KMS-11 (cell line): ENCODE measurements around the gene ZFYVE28.

ENCODE experiments used
- H2AFZ ChIP-seq: fragments of 200-600 bp; sonication (generic); 2 replicates; pipeline ENCODE4 v1.6.1; 2016; ENCODE audit warnings: antibody characterized with exemption, mixed run types, low read depth
- H3K27ac ChIP-seq: fragments of 200-600 bp; sonication (generic); 2 replicates; pipeline ENCODE4 v1.6.1; 2016; ENCODE audit warnings: mild to moderate bottlenecking, mixed run types
- H3K27me3 ChIP-seq: fragments of 200-600 bp; sonication (generic); 2 replicates; pipeline ENCODE4 v1.6.1; 2017; ENCODE audit warnings: mild to moderate bottlenecking, low read depth, mixed run types, moderate library complexity; ENCODE audit not compliant: insufficient read depth
- H3K36me3 ChIP-seq: fragments of 200-600 bp; sonication (generic); 2 replicates; pipeline ENCODE4 v1.6.1; 2017; ENCODE audit warnings: mild to moderate bottlenecking, mixed run types; ENCODE audit not compliant: insufficient read depth
- H3K4me1 ChIP-seq: fragments of 200-600 bp; sonication (generic); 2 replicates; pipeline ENCODE4 v1.6.1; 2016; ENCODE audit warnings: mild to moderate bottlenecking, low read depth, mixed run types; ENCODE audit not compliant: poor library complexity, severe bottlenecking
- H3K4me2 ChIP-seq: fragments of 200-600 bp; sonication (generic); 2 replicates; pipeline ENCODE4 v1.7.0; 2016; ENCODE audit warnings: mild to moderate bottlenecking, mixed run types
- H3K4me3 ChIP-seq: fragments of 200-600 bp; sonication (generic); IDR thresholded peaks from 2 replicates; pipeline ENCODE4 v1.6.1; 2017; ENCODE audit warnings: low read depth, low read length, mixed read lengths; ENCODE audit not compliant: insufficient read depth
- H3K79me2 ChIP-seq: fragments of 200-600 bp; sonication (generic); 2 replicates; pipeline ENCODE4 v1.6.1; 2016; ENCODE audit warnings: low read depth, mixed run types; ENCODE audit not compliant: insufficient read depth
- H3K9ac ChIP-seq: fragments of 200-600 bp; sonication (generic); 2 replicates; pipeline ENCODE4 v1.6.1; 2016; ENCODE audit warnings: mild to moderate bottlenecking, mixed run types
- H4K20me1 ChIP-seq: fragments of 200-600 bp; sonication (generic); 2 replicates; pipeline ENCODE4 v1.6.1; 2016; ENCODE audit warnings: mild to moderate bottlenecking, mixed run types; ENCODE audit not compliant: insufficient read depth
- CTCF ChIP-seq: fragments of 200-600 bp; sonication (generic); conservative IDR thresholded peaks from 2 replicates; pipeline ENCODE4 v1.6.1; 2017; ENCODE audit warnings: low read depth, mild to moderate bottlenecking, antibody characterized with exemption, low read length, moderate library complexity, mixed read lengths

ZFYVE28 gene

GRCh38 chr4:2265113-2266110 lies 153.0 kb downstream of the ZFYVE28 start:
- no peaks in the 10 kb centered on the region for H3K27me3 ChIP-seq
- H3K4me1 ChIP-seq, result no peaks in the 10 kb centered on the region
- no peak for TF ChIP-seq CTCF
- H2AFZ ChIP-seq, result no peak overlapping the region
- H3K36me3 ChIP-seq, result no peaks in the 10 kb centered on the region
- H3K79me2 ChIP-seq, result no peaks in the 10 kb centered on the region
- no peaks in the 10 kb centered on the region for H4K20me1 ChIP-seq
- H3K9ac ChIP-seq, result no peak overlapping the region
- H3K4me3 ChIP-seq, result no peak overlapping the region
- no peak overlapping the region for H3K4me2 ChIP-seq
- H3K27ac ChIP-seq, result no peak overlapping the region

- Histone ChIP-seq H3K4me3 (no peak overlapping the region), H3K9ac (no peak overlapping the region), H3K36me3 (no peaks in the 10 kb centered on the region), H3K79me2 (no peaks in the 10 kb centered on the region), H3K4me1 (no peaks in the 10 kb centered on the region), H4K20me1 (no peaks in the 10 kb centered on the region), H3K27ac (no peak overlapping the region), H2AFZ (no peak overlapping the region), H3K27me3 (no peaks in the 10 kb centered on the region), H3K4me2 (no peak overlapping the region)
- TF ChIP-seq CTCF, result no peak
Measured at GRCh38 chr4:2264481-2265041, 153.9 kb downstream of the ZFYVE28 start.

GRCh38 chr4:2263926-2264321 lies 154.5 kb downstream of the ZFYVE28 start:
- H3K4me3 ChIP-seq, result no peak overlapping the region
- H3K36me3 ChIP-seq, result no peaks in the 10 kb centered on the region
- no peak overlapping the region for H2AFZ ChIP-seq

GRCh38 chr4:2262944-2263250 lies 155.5 kb downstream of the ZFYVE28 start:
- Histone ChIP-seq H2AFZ (peak overlapping the region; percentile 64), H3K27me3 (no peaks in the 10 kb centered on the region), H3K9ac (peak overlapping the region; percentile 56; the same call in 1 of the 2 replicates), H3K4me3 (peak overlapping the region; percentile 30), H3K4me1 (no peaks in the 10 kb centered on the region), H3K4me2 (peak overlapping the region; percentile 54; the same call in 1 of the 2 replicates), H3K36me3 (no peaks in the 10 kb centered on the region), H3K79me2 (no peaks in the 10 kb centered on the region), H3K27ac (peak overlapping the region; percentile 38; the same call in 1 of the 2 replicates), H4K20me1 (no peaks in the 10 kb centered on the region)
- no peak for TF ChIP-seq CTCF

More at GRCh38 chr4:2263926-2264321, 154.5 kb downstream of the ZFYVE28 start:
- Histone ChIP-seq H3K4me1 (no peaks in the 10 kb centered on the region), H3K4me2 (no peak overlapping the region), H3K9ac (no peak overlapping the region), H4K20me1 (no peaks in the 10 kb centered on the region), H3K27ac (no peak overlapping the region), H3K27me3 (no peaks in the 10 kb centered on the region), H3K79me2 (no peaks in the 10 kb centered on the region)
- TF ChIP-seq CTCF, result no peak
